Duodenal mucosa (tissue), 2 donors: ENCODE data around the gene SYT12.
A peak's percentile ranks its signal among the peaks of the same experiment; 100 is the strongest.

ENCODE experiments used
- H3K27ac ChIP-seq: one replicate; pipeline ENCODE4 v1.7.0; 2013; ENCODE audit warnings: low read depth, low read length
- H3K27me3 ChIP-seq, 2 donors: one replicate each; pipeline ENCODE4 v1.7.0; 2013; ENCODE audit warnings: low read length in 2 of 2, control low read depth in 1 of 2; ENCODE audit not compliant: insufficient read depth in 2 of 2, control insufficient read depth in 1 of 2
- H3K36me3 ChIP-seq, 2 donors: one replicate each; pipeline ENCODE4 v1.7.0; 2013; ENCODE audit warnings: low read length in 2 of 2, control low read depth in 1 of 2; ENCODE audit not compliant: insufficient read depth in 2 of 2, control insufficient read depth in 1 of 2
- H3K4me1 ChIP-seq, 2 donors: one replicate each; pipeline ENCODE4 v1.7.0; 2013; ENCODE audit warnings: low read length in 2 of 2, control low read depth in 1 of 2; ENCODE audit not compliant: insufficient read depth in 2 of 2, control insufficient read depth in 1 of 2
- H3K4me3 ChIP-seq, 2 donors: one replicate each; pipeline ENCODE4 v1.7.0; 2013; ENCODE audit warnings: low read length in 2 of 2, low read depth in 1 of 2
- H3K9ac ChIP-seq, 2 donors: one replicate each; pipeline ENCODE4 v1.7.0; 2013; ENCODE audit warnings: low read length in 2 of 2, low read depth in 1 of 2
- H3K9me3 ChIP-seq, 2 donors: one replicate each; pipeline ENCODE4 v1.7.0; 2013; ENCODE audit warnings: low read length in 2 of 2, control low read depth in 1 of 2; ENCODE audit not compliant: control insufficient read depth in 1 of 2

Gene SYT12

DNA sequence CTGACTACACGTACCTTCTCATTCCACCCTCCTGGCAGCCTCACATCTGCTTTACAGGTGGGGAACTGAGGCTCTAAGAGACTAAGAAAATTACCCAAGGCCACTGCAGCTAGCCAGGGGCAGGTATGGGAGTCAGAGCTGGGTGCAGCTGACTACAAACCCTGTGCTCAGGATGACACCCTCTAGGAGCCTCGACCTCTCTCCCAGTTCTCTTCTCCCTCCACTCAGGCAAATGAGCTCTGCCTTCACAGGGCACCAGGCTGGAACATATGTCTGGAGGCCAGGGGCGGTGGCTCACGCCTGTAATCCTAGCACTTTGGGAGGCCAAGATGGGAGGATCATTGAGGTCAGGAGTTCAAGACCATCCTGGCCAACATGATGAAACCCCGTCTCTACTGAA lies 4.0 kb downstream of the SYT12 start:
- Histone ChIP-seq H3K9ac (no peak overlapping the region), H3K4me3 (no peak overlapping the region), H3K4me1 (peaks cover 22 to 23% of the 10 kb centered on the region in 2 donors), H3K27ac (no peak overlapping the region), H3K27me3 (peaks cover 26 to 29% of the 10 kb centered on the region in 2 donors), H3K9me3 (no peaks in the 10 kb centered on the region), H3K36me3 (no peaks in the 10 kb centered on the region)

DNA sequence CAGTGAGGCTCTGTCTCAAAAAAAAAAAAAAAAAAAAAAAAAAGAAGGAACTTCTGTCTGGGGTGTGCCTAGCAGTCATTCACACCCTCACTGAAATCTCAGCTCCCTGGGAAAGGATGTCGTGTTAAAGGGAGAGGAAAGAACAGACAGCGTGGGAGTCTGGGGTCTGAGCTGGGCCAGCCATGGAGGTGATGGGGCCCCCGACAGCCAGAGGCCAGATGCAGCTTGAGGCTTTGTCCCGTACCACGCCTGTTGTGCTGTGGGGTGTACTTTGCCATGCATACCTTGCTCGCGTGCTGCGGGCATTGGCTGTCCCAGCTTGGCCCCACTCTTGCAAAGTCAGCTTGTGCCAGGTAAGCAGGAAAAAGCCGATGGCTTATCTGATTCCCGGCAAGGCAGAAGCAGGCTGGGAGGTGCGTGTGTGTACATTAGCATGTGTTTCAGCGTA lies 4.6 kb downstream of the SYT12 start:
- Histone ChIP-seq H3K9ac (no peak overlapping the region), H3K27ac (no peak overlapping the region), H3K4me1 (peaks cover 18 to 22% of the 10 kb centered on the region in 2 donors), H3K4me3 (peak overlapping the region in 1 of 2 donors; percentile 1), H3K9me3 (no peaks in the 10 kb centered on the region), H3K27me3 (peaks cover 22 to 27% of the 10 kb centered on the region in 2 donors), H3K36me3 (no peaks in the 10 kb centered on the region)

DNA sequence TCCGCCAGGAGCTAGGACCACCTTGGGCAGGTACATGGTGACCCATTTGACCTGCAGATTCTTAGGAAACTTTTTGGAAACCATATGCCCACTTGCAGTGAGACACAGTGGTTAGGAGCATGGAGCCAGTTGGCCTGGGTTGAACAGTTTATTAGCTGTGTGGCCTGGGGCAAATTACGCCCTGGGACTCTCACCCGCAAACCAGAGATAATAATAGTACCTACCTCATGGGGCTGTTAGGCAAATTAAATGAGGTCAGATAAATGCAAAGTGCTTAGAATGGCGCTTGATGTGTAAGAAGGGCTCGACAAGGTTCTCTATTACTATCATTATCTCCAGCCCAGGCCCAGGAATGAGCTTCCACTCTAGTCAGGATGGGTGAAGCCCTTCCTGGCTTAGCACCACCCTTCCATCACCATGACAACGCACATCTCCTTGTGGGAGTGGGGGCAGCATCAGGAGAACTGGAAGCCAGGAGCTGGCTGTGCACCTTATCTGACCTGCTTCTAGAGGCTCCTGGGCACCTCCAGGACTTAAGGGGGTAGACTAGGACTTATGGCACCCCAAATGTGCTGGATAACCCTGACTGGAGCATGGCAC lies 5.1 kb downstream of the SYT12 start:
- Histone ChIP-seq H3K4me1 (peaks cover 13 to 22% of the 10 kb centered on the region in 2 donors), H3K27ac (no peak overlapping the region), H3K36me3 (no peaks in the 10 kb centered on the region), H3K27me3 (peaks cover 20 to 23% of the 10 kb centered on the region in 2 donors), H3K9me3 (no peaks in the 10 kb centered on the region), H3K4me3 (peak overlapping the region in 1 of 2 donors; percentile 1), H3K9ac (no peak overlapping the region)

DNA sequence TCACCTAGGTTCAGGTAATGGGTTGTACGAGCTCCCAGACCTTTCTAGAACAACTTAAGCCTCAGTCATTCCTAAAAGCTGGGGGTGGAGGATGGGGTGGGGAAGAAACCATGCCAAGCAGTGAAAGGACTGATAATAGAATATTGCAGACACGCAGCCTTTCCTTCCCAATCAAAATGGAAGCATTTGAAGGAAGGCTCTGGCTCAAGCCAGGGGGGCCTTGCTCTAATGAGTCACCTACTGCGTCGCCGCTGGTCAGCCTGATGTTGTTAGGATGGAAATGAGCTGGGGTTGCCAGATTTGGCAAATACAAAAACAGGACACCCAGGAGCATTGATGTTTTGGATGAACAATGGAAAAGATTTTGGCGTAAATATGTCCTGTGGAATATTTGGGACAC lies 6.2 kb downstream of the SYT12 start:
- H3K27ac ChIP-seq: no peak overlapping the region
- H3K36me3 ChIP-seq: no peaks in the 10 kb centered on the region
- H3K9me3 ChIP-seq: no peaks in the 10 kb centered on the region
- peaks cover 13 to 15% of the 10 kb centered on the region in 2 donors for H3K27me3 ChIP-seq
- no peak overlapping the region for H3K4me3 ChIP-seq
- H3K9ac ChIP-seq: no peak overlapping the region
- H3K4me1 ChIP-seq: peaks cover 9 to 21% of the 10 kb centered on the region in 2 donors

DNA sequence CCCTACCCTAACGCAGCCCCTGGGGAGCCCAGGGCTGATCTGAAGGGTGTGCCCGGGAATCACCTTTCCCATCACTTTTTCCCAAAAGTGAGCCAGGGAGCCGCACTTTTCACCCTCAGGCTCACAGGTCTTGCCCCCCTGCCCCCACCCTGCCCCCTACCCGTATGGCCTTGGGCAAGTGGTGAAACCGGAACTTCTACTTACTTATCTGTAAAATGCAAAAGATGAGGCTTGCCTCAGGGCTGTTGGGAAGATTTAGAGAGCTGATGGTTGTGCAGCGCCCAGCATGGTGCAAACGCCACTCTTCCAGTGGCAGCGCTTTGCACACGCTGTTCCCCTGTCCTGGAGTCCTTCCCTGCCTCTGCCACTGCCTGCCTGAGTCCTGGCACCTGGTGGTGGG lies 8.0 kb downstream of the SYT12 start:
- Histone ChIP-seq H3K27ac (no peak overlapping the region), H3K27me3 (peaks cover 0 to 4% of the 10 kb centered on the region in 2 donors), H3K4me3 (no peak overlapping the region), H3K9me3 (no peaks in the 10 kb centered on the region), H3K9ac (no peak overlapping the region), H3K4me1 (peaks cover 9 to 16% of the 10 kb centered on the region in 2 donors), H3K36me3 (no peaks in the 10 kb centered on the region)

DNA sequence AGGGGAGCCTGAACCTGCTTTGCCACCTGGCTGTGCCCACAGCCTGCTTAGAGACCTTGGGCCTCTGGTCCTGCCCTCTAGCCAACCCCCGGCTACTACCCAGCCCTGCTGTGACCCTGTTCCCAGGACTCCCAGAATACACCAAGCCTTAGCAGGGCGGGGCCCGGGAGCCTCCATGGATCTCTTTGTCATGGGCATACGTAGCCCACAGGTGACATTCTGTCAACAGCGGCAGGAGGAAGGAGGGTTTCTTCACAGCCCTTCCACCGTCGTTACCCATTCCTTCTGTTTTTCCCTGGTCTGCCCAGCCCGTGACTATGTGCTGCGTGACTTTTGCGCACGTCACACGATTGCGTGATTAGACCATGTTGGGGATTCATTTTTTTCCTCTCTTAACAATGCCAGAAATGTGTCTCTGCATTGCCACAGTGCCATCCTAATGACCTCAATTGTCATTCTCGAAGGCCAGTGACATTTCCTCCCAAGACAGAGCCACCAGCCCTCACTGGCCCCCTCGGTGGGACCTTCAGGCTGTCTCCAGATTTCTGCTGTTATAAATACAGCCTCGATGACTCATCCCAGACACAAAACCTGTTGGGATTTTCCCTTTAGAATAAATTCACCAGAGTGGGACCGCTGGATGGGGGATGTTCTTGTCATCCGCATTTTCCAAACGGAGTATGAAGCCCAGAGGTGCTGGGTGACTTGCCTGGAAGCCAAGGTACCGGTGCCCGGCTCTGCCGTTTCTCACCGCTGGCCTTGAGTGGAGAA lies 9.0 kb downstream of the SYT12 start:
- Histone ChIP-seq H3K9me3 (no peaks in the 10 kb centered on the region), H3K4me1 (peaks cover 9 to 16% of the 10 kb centered on the region in 2 donors), H3K4me3 (no peak overlapping the region), H3K27ac (no peak overlapping the region), H3K9ac (no peak overlapping the region), H3K27me3 (peaks cover 0 to 4% of the 10 kb centered on the region in 2 donors), H3K36me3 (no peaks in the 10 kb centered on the region)

DNA sequence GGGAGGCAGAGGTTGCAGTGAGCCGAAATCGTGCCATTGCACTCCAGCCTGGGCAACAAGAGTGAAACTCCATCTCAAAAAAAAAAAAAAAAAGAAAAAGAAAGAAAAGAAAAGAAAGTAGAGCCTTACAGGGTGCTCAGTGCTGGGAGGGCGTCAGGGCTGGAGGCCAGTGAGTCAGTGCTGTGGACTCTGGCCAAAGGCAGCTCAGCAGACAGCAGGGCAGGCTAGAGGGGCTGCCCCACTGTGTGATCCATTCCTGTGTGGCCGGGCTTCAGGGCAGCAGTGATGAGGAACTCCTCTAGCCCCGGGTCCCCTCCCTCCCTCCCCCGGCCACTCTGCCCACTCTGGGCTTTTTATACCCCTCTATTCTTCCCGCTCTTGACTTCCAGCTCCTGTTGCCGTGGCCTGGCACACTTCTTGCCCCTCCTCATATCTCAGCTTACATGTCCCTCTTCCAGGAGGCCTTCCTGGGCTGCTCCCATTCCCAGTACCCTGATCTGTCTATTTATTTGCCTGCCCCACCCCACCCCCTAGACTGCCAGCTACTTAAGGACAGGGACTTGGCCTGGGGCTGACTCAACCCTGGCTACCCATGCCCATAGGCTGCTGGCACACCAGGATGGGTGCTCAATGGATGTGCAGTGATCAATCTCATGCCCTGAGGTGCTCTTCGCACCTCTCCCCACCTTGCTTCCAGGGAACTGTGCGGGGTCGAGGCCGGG lies 10.1 kb downstream of the SYT12 start:
- H3K27me3 ChIP-seq: peaks cover 0 to 4% of the 10 kb centered on the region in 2 donors
- no peak overlapping the region for H3K4me3 ChIP-seq
- no peak overlapping the region for H3K27ac ChIP-seq
- no peak overlapping the region for H3K9ac ChIP-seq
- H3K36me3 ChIP-seq: no peaks in the 10 kb centered on the region
- H3K4me1 ChIP-seq: peaks cover 9% of the 10 kb centered on the region in 2 donors
- H3K9me3 ChIP-seq: no peaks in the 10 kb centered on the region

DNA sequence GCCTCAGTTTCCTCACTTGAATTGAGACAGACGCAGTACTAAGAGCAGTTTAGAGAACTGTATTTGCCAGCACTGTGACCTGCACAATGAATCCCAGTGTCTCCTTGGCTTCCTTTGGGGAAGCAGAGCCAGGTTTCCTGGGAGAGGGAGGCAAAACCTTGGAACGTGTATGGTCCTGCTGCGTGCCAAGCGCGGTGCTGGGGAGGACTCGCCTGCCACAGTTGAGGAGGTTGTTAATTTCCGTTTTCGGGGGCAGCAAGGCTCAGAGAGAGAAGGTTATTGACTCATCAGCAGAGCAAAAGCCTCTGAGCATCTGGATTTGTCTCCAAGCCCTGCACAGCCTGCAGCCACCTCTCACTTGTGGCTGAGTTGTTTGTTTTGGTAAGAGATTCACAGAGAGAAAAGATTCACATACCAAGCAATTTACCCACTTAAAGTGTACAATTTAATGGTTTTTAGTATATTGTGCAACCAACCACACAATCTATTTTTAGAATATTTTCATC lies 10.8 kb downstream of the SYT12 start:
- Histone ChIP-seq H3K9me3 (no peaks in the 10 kb centered on the region), H3K9ac (no peak overlapping the region), H3K4me1 (peaks cover 3 to 5% of the 10 kb centered on the region in 2 donors), H3K4me3 (no peak overlapping the region), H3K36me3 (no peaks in the 10 kb centered on the region), H3K27ac (no peak overlapping the region), H3K27me3 (peaks cover 0 to 4% of the 10 kb centered on the region in 2 donors)

DNA sequence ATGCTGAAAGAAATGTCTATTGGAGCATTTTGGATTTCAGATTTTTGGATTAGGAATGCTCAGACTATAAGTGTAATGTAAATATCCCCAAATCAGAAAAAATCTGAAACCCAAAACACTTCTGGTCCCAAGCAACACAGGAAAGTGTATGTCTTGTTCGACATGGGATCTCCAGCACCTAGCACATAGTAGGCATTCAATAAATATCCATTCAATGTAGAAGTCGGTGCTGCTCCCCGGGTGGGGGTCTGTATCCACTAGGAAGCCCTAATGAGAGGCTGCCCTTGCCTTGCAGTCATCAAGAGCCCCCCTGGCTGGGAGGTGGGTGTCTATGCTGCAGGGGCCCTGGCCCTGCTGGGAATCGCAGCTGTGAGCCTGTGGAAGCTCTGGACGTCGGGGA lies 11.4 kb downstream of the SYT12 start:
- Histone ChIP-seq H3K27me3 (peaks cover 0 to 4% of the 10 kb centered on the region in 2 donors), H3K9ac (no peak overlapping the region), H3K4me1 (peaks cover 3 to 5% of the 10 kb centered on the region in 2 donors), H3K4me3 (no peak overlapping the region), H3K36me3 (no peaks in the 10 kb centered on the region), H3K27ac (no peak overlapping the region), H3K9me3 (no peaks in the 10 kb centered on the region)

DNA sequence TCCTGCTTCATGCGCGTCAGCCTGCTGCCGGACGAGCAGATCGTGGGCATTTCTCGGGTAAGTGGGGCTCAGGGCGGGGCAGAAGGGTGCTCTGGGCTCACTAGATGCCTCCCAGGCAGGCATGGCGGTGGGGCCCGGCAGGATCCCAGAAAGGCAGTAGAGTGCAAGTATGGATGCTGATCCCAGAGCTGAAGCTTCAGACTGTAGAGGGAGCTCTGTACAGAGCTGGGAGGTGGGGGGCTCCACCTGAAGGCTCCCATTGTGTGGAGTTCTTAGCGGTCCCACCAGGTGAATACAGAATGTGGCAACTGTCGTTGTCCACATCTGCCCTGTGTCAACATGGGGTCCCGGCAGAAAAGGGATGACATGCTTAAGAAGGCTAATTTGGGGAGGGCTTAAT lies 17.2 kb downstream of the SYT12 start:
- Histone ChIP-seq H3K4me1 (no peaks in the 10 kb centered on the region), H3K36me3 (no peaks in the 10 kb centered on the region), H3K9me3 (no peaks in the 10 kb centered on the region), H3K27ac (no peak overlapping the region), H3K9ac (no peak overlapping the region), H3K27me3 (peaks cover 0 to 2% of the 10 kb centered on the region in 2 donors), H3K4me3 (no peak overlapping the region)
